B cell (primary cell): Measurements from ENCODE around the gene CALR3. TPM values are rescaled to one million over a fixed set of nuclear protein-coding genes. Genes with fewer than 3 reads are reported as not detected.

Experiments
- ATAC-seq: fragments of 200-7000 bp; cut with Tn5 transposase; one replicate; pipeline ENCODE4 v1.10.0; 2021; ENCODE audit warnings: low read depth, mild to moderate bottlenecking, moderate number of reproducible peaks, moderate library complexity
- CTCF ChIA-PET: fragments of 350-600 bp; sonication (Branson Sonifier 250); formaldehyde crosslinking; loops from one replicate; lab custom pipeline; 2021; ENCODE audit warnings: antibody characterized with exemption, inconsistent platforms; lab: Charles Lee
- POLR2A ChIA-PET: fragments of 350-600 bp; sonication (Branson Sonifier 250); formaldehyde crosslinking; loops from one replicate; lab custom pipeline; 2021; ENCODE audit warnings: antibody characterized with exemption; lab: Charles Lee
- DNase-seq: peaks from one replicate; pipeline ENCODE4 v3.0.0; 2013
- H2AFZ ChIP-seq: 2 replicates; pipeline ENCODE4 v1.6.1; 2012; ENCODE audit warnings: mild to moderate bottlenecking, low read depth, low read length; ENCODE audit not compliant: insufficient read depth, poor library complexity, severe bottlenecking
- H3K27ac ChIP-seq, 2 donors: 1 replicate in 1 of 2; 2 replicates in 1 of 2; pipeline ENCODE4 v1.5.1; 2012 to 2013; ENCODE audit warnings: low read length in 2 of 2, mild to moderate bottlenecking in 2 of 2, moderate library complexity in 1 of 2
- H3K27me3 ChIP-seq, 4 experiments: fragments of 200-600 bp in 1 of 4; sonication (generic) in 1 of 4; replicated peaks in 1 of 4; 1 replicate in 2 of 4; 2 replicates in 2 of 4; pipeline versions ENCODE4 v1.6.1 to v1.7.0; 2013 to 2016; ENCODE audit warnings: low read length in 3 of 4, mild to moderate bottlenecking in 2 of 4, mixed read lengths in 1 of 4, moderate library complexity in 1 of 4; ENCODE audit not compliant: insufficient read depth in 4 of 4, control insufficient read depth in 3 of 4; ENCODE audit errors: control extremely low read depth in 1 of 4
- H3K36me3 ChIP-seq, 2 experiments: replicated peaks in 1 of 2; 1 replicate in 1 of 2; 2 replicates in 1 of 2; pipeline versions ENCODE4 v1.6.1 to v1.7.1; 2013; ENCODE audit warnings: low read length in 1 of 2; ENCODE audit not compliant: insufficient read depth in 2 of 2, control insufficient read depth in 1 of 2; ENCODE audit errors: control extremely low read depth in 1 of 2, extremely low read depth in 1 of 2
- H3K4me1 ChIP-seq, 2 donors: fragments of 200-600 bp in 1 of 2; sonication (generic) in 1 of 2; 1 replicate in 1 of 2; 2 replicates in 1 of 2; pipeline versions ENCODE4 v1.5.1 to v1.6.1; 2013 to 2017; ENCODE audit warnings: low read length in 2 of 2; ENCODE audit not compliant: control insufficient read depth in 2 of 2, insufficient read depth in 2 of 2
- H3K4me2 ChIP-seq: replicated peaks from 2 replicates; pipeline ENCODE3; 2012; ENCODE audit warnings: mild to moderate bottlenecking, low read depth, low read length; ENCODE audit not compliant: poor library complexity, severe bottlenecking
- H3K4me3 ChIP-seq, 5 experiments: fragments of 200-600 bp in 1 of 5; sonication (generic) in 1 of 5; 1 replicate in 3 of 5; 2 replicates in 2 of 5; pipeline versions ENCODE4 v1.5.1 to v1.7.0; 2011 to 2016; ENCODE audit warnings: low read length in 4 of 5, mild to moderate bottlenecking in 4 of 5, low read depth in 2 of 5, control low read depth in 1 of 5, moderate library complexity in 1 of 5; ENCODE audit not compliant: insufficient read depth in 1 of 5; ENCODE audit errors: control extremely low read depth in 1 of 5, extremely low read depth in 1 of 5
- H3K79me2 ChIP-seq: fragments of 200-600 bp; sonication (generic); one replicate; pipeline ENCODE4 v1.6.0; 2016; ENCODE audit warnings: low read length; ENCODE audit not compliant: control insufficient read depth, insufficient read depth
- H3K9ac ChIP-seq: fragments of 200-600 bp; sonication (generic); 2 replicates; pipeline ENCODE4 v1.6.1; 2017; ENCODE audit warnings: mild to moderate bottlenecking, low read length, moderate library complexity
- H3K9me3 ChIP-seq, 3 donors: one replicate each; pipeline versions ENCODE4 v1.6.1 to v1.7.1; 2013; ENCODE audit warnings: low read length in 2 of 3; ENCODE audit not compliant: control insufficient read depth in 2 of 3, insufficient read depth in 1 of 3; ENCODE audit errors: control extremely low read depth in 1 of 3
- H4K20me1 ChIP-seq: 2 replicates; pipeline ENCODE4 v1.6.0; 2012; ENCODE audit warnings: mild to moderate bottlenecking, low read length; ENCODE audit not compliant: insufficient read depth, control insufficient read depth, poor library complexity, severe bottlenecking
- H3K27ac Mint-ChIP-seq: one replicate; pipeline ENCODE4 v1.8.0; 2021; ENCODE audit warnings: mixed read lengths
- H3K27me3 Mint-ChIP-seq: one replicate; pipeline ENCODE4 v1.8.0; 2021; ENCODE audit warnings: mixed read lengths
- H3K4me1 Mint-ChIP-seq: one replicate; pipeline ENCODE4 v1.8.0; 2021; ENCODE audit warnings: mixed read lengths
- H3K4me3 Mint-ChIP-seq: one replicate; pipeline ENCODE4 v1.8.0; 2021; ENCODE audit warnings: mixed read lengths
- H3K9me3 Mint-ChIP-seq: one replicate; pipeline ENCODE4 v1.8.0; 2022; ENCODE audit warnings: mixed read lengths; ENCODE audit not compliant: insufficient read depth
- CTCF ChIP-seq: fragments of 200-600 bp; IDR thresholded peaks from one replicate; pipeline ENCODE4 v1.8.0; 2022; ENCODE audit warnings: antibody characterized with exemption, mild to moderate bottlenecking
- EZH2 ChIP-seq: IDR thresholded peaks from 2 replicates; pipeline ENCODE4 v1.6.1; 2012; ENCODE audit warnings: borderline replicate concordance, low read depth, mild to moderate bottlenecking, moderate library complexity, low read length; ENCODE audit not compliant: insufficient read depth, poor library complexity, severe bottlenecking
- WGBS: methylation state at CpG from one replicate; pipeline ENCODE4 v1.1.5; 2013; ENCODE audit warnings: missing lambda C conversion rate; ENCODE audit not compliant: insufficient coverage; 5-methylcytosine and 5-hydroxymethylcytosine counted together
- intact Hi-C: fragments of 100-400 bp; cut with micrococcal nuclease; formaldehyde crosslinking; loops from one replicate; pipeline ENCODE4 v1.10.0; 2022
- polyA plus RNA-seq: library from polyadenylated mRNA; depleted of rRNA; stranded (reverse); fragments of >200 nt; gene quantifications from 2 replicates; pipeline ENCODE4 v1.2.3, GENCODE V29; 2012
- total RNA-seq, 2 donors: library from RNA; stranded (reverse); fragments of 120-200 nt in 1 of 2; gene quantifications; 1 replicate in 1 of 2; 2 replicates in 1 of 2; pipeline versions ENCODE4 v1.2.3 to v1.2.4, GENCODE V29; 2013 to 2022

CALR3 gene
- total and polyA plus RNA-seq, 2 donors (not counting 1 experiment from before 2014, with no cell fraction given), result 0.44 TPM; not detected in 1

DNA sequence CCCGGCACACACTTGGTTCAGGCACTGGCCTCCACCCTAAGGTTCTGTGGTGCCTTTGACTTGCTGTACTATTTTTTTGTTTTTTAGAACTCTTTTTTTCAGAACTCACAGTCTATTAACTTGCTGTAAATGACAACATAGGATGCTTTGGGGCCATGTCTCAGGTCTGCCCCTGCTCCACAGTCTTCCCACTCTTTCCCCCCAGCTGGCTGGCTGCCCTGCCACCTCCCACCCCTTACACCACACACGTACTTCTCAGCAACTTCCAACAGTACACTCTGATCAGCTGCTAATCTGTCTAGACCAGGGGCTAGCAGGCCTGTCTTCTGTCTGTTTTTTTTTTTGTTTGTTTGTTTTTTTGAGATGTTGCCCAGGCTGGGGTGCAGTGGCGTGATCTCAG lies 8.3 kb upstream of the CALR3 start:
- POLR2A ChIA-PET, result no interaction called here

DNA sequence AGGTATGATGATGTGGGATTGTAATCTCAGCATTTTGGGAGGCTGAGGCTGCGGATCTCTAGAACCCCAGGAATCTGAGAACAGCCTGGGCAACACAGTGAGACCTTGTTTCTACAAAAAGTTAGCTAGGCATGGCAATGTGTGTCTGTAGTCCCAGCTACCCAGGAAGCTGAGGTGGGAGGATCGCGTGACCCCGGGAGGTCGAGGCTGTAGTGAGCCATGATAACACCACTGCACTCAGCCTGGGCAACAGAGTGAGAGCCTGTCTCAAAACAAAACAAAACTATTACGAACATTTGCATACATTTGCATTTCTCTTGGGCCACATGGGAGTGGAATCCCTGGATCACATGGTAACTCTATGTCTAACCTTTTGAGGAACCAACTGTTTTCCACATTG lies 1.9 kb upstream of the CALR3 start:
- peak overlapping the region; percentile 91 for H3K4me3 Mint-ChIP-seq
- Histone ChIP-seq H3K27ac (no peak overlapping the region), H3K4me1 (peaks cover 3 to 15% of the 10 kb centered on the region in 2 donors), H4K20me1 (no peaks in the 10 kb centered on the region), H3K79me2 (peaks cover 14% of the 10 kb centered on the region), H3K27me3 (no peaks in the 10 kb centered on the region), H3K9me3 (no peaks in the 10 kb centered on the region), H3K36me3 (peaks cover 1 to 4% of the 10 kb centered on the region in 2 experiments), H3K4me2 (no peak overlapping the region), H3K4me3 (no peak overlapping the region), H3K9ac (no peak overlapping the region), H2AFZ (no peak overlapping the region)
- intact Hi-C loops, result loop anchor here (5.0 kb wide), 1 partner anchor 301 kb away; the partner anchor contains the start of gene AP1M1
- no peak for TF ChIP-seq CTCF
- no peak for TF ChIP-seq EZH2
- no peak for ATAC-seq
- H3K27me3 Mint-ChIP-seq, result no peaks in the 10 kb centered on the region
- ChIA-PET CTCF (no interaction called here), POLR2A (no interaction called here)
- 93% methylated on average over 6 of the region's 6 CpGs for WGBS
- H3K27ac Mint-ChIP-seq, result no peak overlapping the region
- DNase-seq, result no peak
- no peaks in the 10 kb centered on the region for H3K9me3 Mint-ChIP-seq
- H3K4me1 Mint-ChIP-seq, result peaks cover 13% of the 10 kb centered on the region

More for the DNA sequence above, 8.3 kb upstream of the CALR3 start:
- H3K9ac ChIP-seq, result no peak overlapping the region
- no peak overlapping the region for H3K4me3 ChIP-seq
- H3K4me1 Mint-ChIP-seq, result no peaks in the 10 kb centered on the region
- no peaks in the 10 kb centered on the region for H4K20me1 ChIP-seq
- CTCF ChIA-PET, result no interaction called here
- DNase-seq, result no peak
- WGBS, result 100% methylated on average over 1 of the region's 3 CpGs
- H3K4me3 Mint-ChIP-seq, result no peak overlapping the region
- peaks cover 1 to 11% of the 10 kb centered on the region in 2 experiments for H3K36me3 ChIP-seq
- ATAC-seq, result no peak
- no peaks in the 10 kb centered on the region for H3K4me1 ChIP-seq
- intact Hi-C loops, result no loop called here
- H3K9me3 Mint-ChIP-seq, result no peaks in the 10 kb centered on the region
- no peak overlapping the region for H3K4me2 ChIP-seq
- peaks cover 4% of the 10 kb centered on the region for H3K79me2 ChIP-seq
- no peaks in the 10 kb centered on the region for H3K27me3 Mint-ChIP-seq
- TF ChIP-seq CTCF, result no peak
- TF ChIP-seq EZH2, result no peak
- H3K27me3 ChIP-seq, result no peaks in the 10 kb centered on the region
- no peak overlapping the region for H3K27ac Mint-ChIP-seq
- H3K27ac ChIP-seq, result no peak overlapping the region
- no peak overlapping the region for H2AFZ ChIP-seq
- H3K9me3 ChIP-seq, result no peaks in the 10 kb centered on the region
